HepG2 (cell line): ENCODE data around the gene MCOLN1. TPM values are rescaled to one million over a fixed set of nuclear protein-coding genes. Genes with fewer than 3 reads are reported as not detected.

ENCODE experiments used
- ATAC-seq: fragments of 200-7000 bp; cut with Tn5 transposase; 3 replicates; pipeline ENCODE4 v1.9.1; 2020; ENCODE audit warnings: mild to moderate bottlenecking, moderate library complexity
- BruUV-seq: library from RNA; stranded (reverse); fragments of 400-500 nt; replicated peaks from 2 replicates; lab custom pipeline; 2021; lab: Mats Ljungman, UMichigan
- CTCF ChIA-PET: fragments of 300-600 bp; formaldehyde crosslinking; extraction: SDS; loops from one replicate; lab custom pipeline; 2021; ENCODE audit warnings: low total read pairs, inconsistent platforms, low intra/inter-chr PET ratio; lab: Yijun Ruan, JAX
- POLR2A ChIA-PET: fragments of 350-600 bp; sonication (Branson Sonifier 250); formaldehyde crosslinking; loops from one replicate; lab custom pipeline; 2020; ENCODE audit warnings: antibody characterized with exemption, inconsistent platforms; lab: Yijun Ruan, JAX
- DNase-seq: peaks from one replicate; pipeline ENCODE4 v3.0.0-alpha.2; 2015; ENCODE audit warnings: low spot score
- FAIRE-seq: peaks from 3 replicates; lab custom pipeline; 2011; peaks lifted over from hg19 to GRCh38; lab: Jason Lieb, UNC
- H2AFZ ChIP-seq: one replicate; pipeline ENCODE4 v1.6.1; 2011; ENCODE audit warnings: low read length, inconsistent platforms
- H3K27ac ChIP-seq: fragments of 300-600 bp; 3 replicates; pipeline ENCODE4 v1.8.0; 2011; ENCODE audit warnings: mixed run types, mild to moderate bottlenecking, mixed read lengths, low read length, inconsistent platforms; ENCODE audit not compliant: insufficient read depth; ENCODE audit errors: extremely low read length
- H3K27me3 ChIP-seq, 2 experiments: fragments of 200-600 bp in 1 of 2; 2 replicates in 1 of 2; 3 replicates in 1 of 2; pipeline versions ENCODE4 v1.6.0 to v1.8.0; 2011; ENCODE audit warnings: low read length in 2 of 2, mild to moderate bottlenecking in 2 of 2, moderate library complexity in 2 of 2, inconsistent platforms in 1 of 2; ENCODE audit not compliant: insufficient read depth in 2 of 2, control insufficient read depth in 1 of 2
- H3K36me3 ChIP-seq, 2 experiments: fragments of 200-600 bp in 1 of 2; replicated peaks in 1 of 2; 2 replicates in 1 of 2; 3 replicates in 1 of 2; pipeline versions ENCODE4 v1.5.1 to v1.8.0; 2011; ENCODE audit warnings: low read length in 2 of 2, inconsistent platforms in 1 of 2; ENCODE audit not compliant: insufficient read depth in 2 of 2, control insufficient read depth in 1 of 2
- H3K4me1 ChIP-seq: 2 replicates; pipeline ENCODE4 v1.5.1; 2012; ENCODE audit warnings: low read length, inconsistent platforms; ENCODE audit not compliant: insufficient read depth
- H3K4me2 ChIP-seq: 2 replicates; pipeline ENCODE4 v1.6.0; 2011; ENCODE audit warnings: low read depth, low read length, inconsistent platforms
- H3K4me3 ChIP-seq, 3 experiments: fragments of 200-600 bp in 1 of 3; sonication (generic), shearing (Covaris generic) in 1 of 3; replicated peaks in 1 of 3; 2 replicates each; pipeline ENCODE4 v1.5.1; 2011 to 2016; ENCODE audit warnings: low read length in 3 of 3, inconsistent platforms in 2 of 3, low read depth in 2 of 3, mild to moderate bottlenecking in 2 of 3, control low read depth in 1 of 3, mixed read lengths in 1 of 3; ENCODE audit not compliant: insufficient read depth in 1 of 3
- H3K79me2 ChIP-seq: one replicate; pipeline ENCODE4 v1.6.1; 2011; ENCODE audit warnings: low read length, inconsistent platforms; ENCODE audit not compliant: insufficient read depth
- H3K9ac ChIP-seq: 2 replicates; pipeline ENCODE4 v1.6.0; 2011; ENCODE audit warnings: mild to moderate bottlenecking, low read depth, low read length, inconsistent platforms; ENCODE audit not compliant: insufficient read depth
- H3K9me3 ChIP-seq: 2 replicates; pipeline ENCODE4 v1.5.1; 2012; ENCODE audit warnings: mild to moderate bottlenecking, low read length
- H4K20me1 ChIP-seq: 2 replicates; pipeline ENCODE4 v1.6.0; 2011; ENCODE audit warnings: inconsistent platforms, mild to moderate bottlenecking, low read length, moderate library complexity; ENCODE audit not compliant: insufficient read depth
- ARHGAP35 ChIP-seq: sonication (generic); formaldehyde crosslinking; IDR thresholded peaks from 2 replicates; pipeline ENCODE4 v1.9.0; 2022; ENCODE audit warnings: mild to moderate bottlenecking, inconsistent platforms, moderate library complexity, missing genetic modification reagents, borderline replicate concordance
- CAMTA2 ChIP-seq: sonication (generic); formaldehyde crosslinking; IDR thresholded peaks from 2 replicates; pipeline ENCODE4 v1.4.0; 2020; ENCODE audit warnings: mild to moderate bottlenecking, missing genetic modification reagents, borderline replicate concordance
- KAT7 ChIP-seq: IDR thresholded peaks from 2 replicates; pipeline ENCODE4 v1.6.1; 2018; ENCODE audit warnings: borderline replicate concordance, missing compliant biosample characterization
- KDM1A ChIP-seq: IDR thresholded peaks from 2 replicates; pipeline ENCODE4 v1.6.1; 2016; ENCODE audit warnings: missing compliant biosample characterization
- KDM2A ChIP-seq: sonication (generic); formaldehyde crosslinking; IDR thresholded peaks from 2 replicates; pipeline ENCODE4 v1.4.0; 2020; ENCODE audit warnings: low read depth, missing genetic modification reagents, borderline replicate concordance
- KDM5B ChIP-seq: sonication (generic); formaldehyde crosslinking; IDR thresholded peaks from 2 replicates; pipeline ENCODE4 v1.4.0; 2020; ENCODE audit warnings: missing genetic modification reagents, mild to moderate bottlenecking, borderline replicate concordance
- LCORL ChIP-seq, 2 experiments: fragments of 450-650 bp in 1 of 2; sonication (generic) in 1 of 2; formaldehyde crosslinking in 1 of 2; IDR thresholded peaks; 2 replicates each; pipeline versions ENCODE4 v1.5.0 to v1.6.1; 2017 to 2020; ENCODE audit warnings: antibody characterized with exemption in 1 of 2, missing genetic modification reagents in 1 of 2
- SOX6 ChIP-seq, 2 experiments: fragments of 450-650 bp in 1 of 2; sonication (generic) in 1 of 2; formaldehyde crosslinking in 1 of 2; IDR thresholded peaks; 2 replicates each; pipeline versions ENCODE4 v1.4.0 to v1.6.1; 2017 to 2020; ENCODE audit warnings: antibody characterized with exemption in 1 of 2, mild to moderate bottlenecking in 1 of 2, missing genetic modification reagents in 1 of 2
- TMF1 ChIP-seq: sonication (generic); formaldehyde crosslinking; IDR thresholded peaks from 2 replicates; pipeline ENCODE4 v1.8.1; 2022; ENCODE audit warnings: low read depth, missing genetic modification reagents
- ZBTB1 ChIP-seq: sonication (generic); formaldehyde crosslinking; IDR thresholded peaks from 2 replicates; pipeline ENCODE4 v1.4.0; 2020; ENCODE audit warnings: missing genetic modification reagents, borderline replicate concordance
- ZFP62 ChIP-seq: sonication (generic); formaldehyde crosslinking; IDR thresholded peaks from 2 replicates; pipeline ENCODE4 v1.4.0; 2020; ENCODE audit warnings: missing genetic modification reagents
- ZFYVE20 ChIP-seq: sonication (generic); formaldehyde crosslinking; IDR thresholded peaks from 2 replicates; pipeline ENCODE4 v1.8.0; 2023; ENCODE audit warnings: low read depth, mild to moderate bottlenecking, moderate library complexity, missing genetic modification reagents, borderline replicate concordance
- ZMYM3 ChIP-seq: sonication (generic); formaldehyde crosslinking; IDR thresholded peaks from 2 replicates; pipeline ENCODE4 v1.5.1; 2020; ENCODE audit warnings: mild to moderate bottlenecking, missing genetic modification reagents
- ZNF17 ChIP-seq: sonication (generic); formaldehyde crosslinking; IDR thresholded peaks from 2 replicates; pipeline ENCODE4 v1.5.0; 2020; ENCODE audit warnings: mild to moderate bottlenecking, missing genetic modification reagents
- ZNF567 ChIP-seq: sonication (generic); formaldehyde crosslinking; IDR thresholded peaks from 2 replicates; pipeline ENCODE4 v1.8.1; 2023; ENCODE audit warnings: mild to moderate bottlenecking, missing genetic modification reagents, borderline replicate concordance
- ZNF570 ChIP-seq: sonication (generic); formaldehyde crosslinking; IDR thresholded peaks from 2 replicates; pipeline ENCODE4 v1.4.0; 2020; ENCODE audit warnings: mild to moderate bottlenecking, missing genetic modification reagents, borderline replicate concordance
- ZNF687 ChIP-seq: sonication (generic); formaldehyde crosslinking; IDR thresholded peaks from 2 replicates; pipeline ENCODE4 v1.5.1; 2020; ENCODE audit warnings: mild to moderate bottlenecking, missing genetic modification reagents, moderate library complexity
- WGBS: methylation state at CpG from one replicate; pipeline ENCODE4 v1.1.6; 2017; ENCODE audit warnings: low lambda C conversion rate; 5-methylcytosine and 5-hydroxymethylcytosine counted together
- in situ Hi-C: cut with HindIII; loops from 2 replicates; pipeline ENCODE4 v1.10.0; 2017; ENCODE audit warnings: low pct_unique_long_range_greater_than_20kb; ENCODE audit not compliant: extremely low pct_ligation_motif_present
- intact Hi-C: fragments of 100-400 bp; cut with micrococcal nuclease; formaldehyde crosslinking; loops from one replicate; pipeline ENCODE4 v1.10.0; 2022; ENCODE audit not compliant: unreplicated experiment
- polyA plus RNA-seq, 8 experiments: library from polyadenylated mRNA; depleted of rRNA in 3 of 8; stranded (reverse) in 7 of 8; unstranded in 1 of 8; fragments of >200 nt; fragmentation: Illumina TruSeq in 4 of 8; extraction: Trizol in 4 of 8; gene quantifications; 2 replicates each; pipeline versions ENCODE4 v1.2.1 to v1.2.3, GENCODE V29; 2011 to 2016; ENCODE audit warnings: low read depth in 4 of 8, missing spikeins in 1 of 8, mixed read lengths in 1 of 8; ENCODE audit not compliant: insufficient read depth in 1 of 8
- total RNA-seq, 5 experiments: library from RNA; depleted of rRNA; stranded (reverse); fragments of >200 nt; fragmentation: Illumina TruSeq; extraction: Trizol; gene quantifications; 2 replicates each; pipeline ENCODE4 v1.2.3, GENCODE V29; 2016; ENCODE audit warnings: low read depth in 1 of 5
- TF ChIP-seq, protein P1 (sequence below): sonication (generic); formaldehyde crosslinking; conservative IDR thresholded peaks from 2 replicates; pipeline ENCODE4 v1.8.1; 2023; ENCODE audit warnings: missing genetic modification reagents

The MCOLN1 gene
- total and polyA plus RNA-seq, 2 of the 13 experiments (the other 11 are each of a cell fraction or from before 2014, with no cell fraction given), result 3.4 to 15.7 TPM

GRCh38 chr19:7505682-7506384 lies 16.6 kb upstream of the MCOLN1 start:
- no peak for DNase-seq
- Histone ChIP-seq H4K20me1 (no peaks in the 10 kb centered on the region), H3K36me3 (no peaks in the 10 kb centered on the region), H2AFZ (no peak overlapping the region), H3K79me2 (no peaks in the 10 kb centered on the region), H3K27me3 (peaks cover 0 to under 1% of the 10 kb centered on the region in 2 experiments; a peak in 1 of 5 replicates), H3K4me2 (peak overlapping the region; percentile 69), H3K4me3 (peak overlapping the region in 2 of 3 experiments; percentile 2 to 48; a peak in 1 of 6 replicates), H3K27ac (no peak overlapping the region), H3K9ac (no peak overlapping the region), H3K9me3 (no peaks in the 10 kb centered on the region), H3K4me1 (peaks cover 8% of the 10 kb centered on the region)
- peak; percentile 31 for ATAC-seq
- intact Hi-C loops (no loop called here), in situ Hi-C loops (no loop called here)
- 26% methylated on average over 7 of the region's 33 CpGs for WGBS
- CTCF ChIA-PET, result no interaction called here
- POLR2A ChIA-PET, result interaction anchor here (0.8 to 1.7 kb wide), 7 partner anchors 9 to 438 kb away, joined by 3 to 14 read pairs (median 3); partner anchors contain the start of genes MCOLN1 and ZNF358
- BruUV-seq, result no TSS peak
- no peak for FAIRE-seq
- TF ChIP-seq ZBTB1 (no peak), TMF1 (CRISPR knock-in tag) (no peak), CAMTA2 (CRISPR knock-in tag) (no peak), ZNF17 (CRISPR knock-in tag) (no peak), KDM1A (CRISPR knock-in tag) (no peak), KAT7 (CRISPR knock-in tag) (no peak), ZNF570 (CRISPR knock-in tag) (no peak), LCORL (IDR thresholded peaks at IDR 0.05) (no peak), LCORL (CRISPR knock-in tag; IDR thresholded peaks at IDR 0.05) (no peak), ZFP62 (CRISPR knock-in tag) (no peak), ARHGAP35 (no peak), ZMYM3 (CRISPR knock-in tag) (no peak), ZNF567 (CRISPR knock-in tag) (no peak), KDM2A (CRISPR knock-in tag) (0 out of 2 replicates have a peak, but pooled peaks have one; percentile 42), SOX6 (IDR thresholded peaks at IDR 0.05) (no peak), SOX6 (CRISPR knock-in tag; IDR thresholded peaks at IDR 0.05) (no peak), ZNF687 (CRISPR knock-in tag) (peak; percentile 56; the same call in 1 of the 2 replicates), KDM5B (CRISPR knock-in tag) (no peak), ZFYVE20 (no peak)
- TF ChIP-seq, protein P1, sequence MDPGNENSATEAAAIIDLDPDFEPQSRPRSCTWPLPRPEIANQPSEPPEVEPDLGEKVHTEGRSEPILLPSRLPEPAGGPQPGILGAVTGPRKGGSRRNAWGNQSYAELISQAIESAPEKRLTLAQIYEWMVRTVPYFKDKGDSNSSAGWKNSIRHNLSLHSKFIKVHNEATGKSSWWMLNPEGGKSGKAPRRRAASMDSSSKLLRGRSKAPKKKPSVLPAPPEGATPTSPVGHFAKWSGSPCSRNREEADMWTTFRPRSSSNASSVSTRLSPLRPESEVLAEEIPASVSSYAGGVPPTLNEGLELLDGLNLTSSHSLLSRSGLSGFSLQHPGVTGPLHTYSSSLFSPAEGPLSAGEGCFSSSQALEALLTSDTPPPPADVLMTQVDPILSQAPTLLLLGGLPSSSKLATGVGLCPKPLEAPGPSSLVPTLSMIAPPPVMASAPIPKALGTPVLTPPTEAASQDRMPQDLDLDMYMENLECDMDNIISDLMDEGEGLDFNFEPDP (CRISPR knock-in tag), result no peak
